ENCODE data around the gene SETBP1.

GRCh38 chr18:45055811-45056210 is 375.1 kb downstream of the SETBP1 start:
- TF ChIP-seq CTCF (IDR thresholded peaks at IDR 0.05) (no peak), POLR2A (IDR thresholded peaks at IDR 0.05) (no peak)
